AG04450 (cell line): ENCODE results near the gene IL21R. TPM values are rescaled to one million over a fixed set of nuclear protein-coding genes. Genes with fewer than 3 reads are reported as not detected.

Source experiments
- CTCF ChIA-PET: fragments of 300-600, 350-600 bp; formaldehyde crosslinking; extraction: SDS; loops from one replicate; lab custom pipeline; 2022; ENCODE audit warnings: antibody characterized with exemption, inconsistent platforms; lab: Charles Lee
- POLR2A ChIA-PET: fragments of 350-600 bp; formaldehyde crosslinking; extraction: SDS; loops from one replicate; lab custom pipeline; 2021; ENCODE audit warnings: antibody characterized with exemption, inconsistent platforms; lab: Yijun Ruan, JAX
- DNase-seq: peaks from one replicate; pipeline ENCODE4 v3.0.0-alpha.2; 2011; ENCODE audit warnings: low read depth, low spot score
- H3K27ac ChIP-seq: one replicate; pipeline ENCODE4 v1.5.1; 2012; ENCODE audit warnings: low read depth, low read length, control low read depth
- H3K27me3 ChIP-seq: one replicate; pipeline ENCODE4 v1.6.0; 2012; ENCODE audit warnings: low read length; ENCODE audit not compliant: control insufficient read depth, insufficient read depth
- H3K4me3 ChIP-seq: 2 replicates; pipeline ENCODE4 v1.5.1; 2011; ENCODE audit warnings: mild to moderate bottlenecking, low read depth, low read length, control low read depth
- H3K9me3 ChIP-seq: 2 replicates; pipeline ENCODE4 v1.5.1; 2012; ENCODE audit warnings: low read length; ENCODE audit not compliant: control insufficient read depth, insufficient read depth
- polyA plus RNA-seq: library from polyadenylated mRNA; depleted of rRNA; stranded (reverse); fragments of >200 nt; gene quantifications from 2 replicates; pipeline ENCODE4 v1.2.3, GENCODE V29; 2011
- TF ChIP-seq, protein P1 (sequence below): IDR thresholded peaks from 2 replicates; pipeline ENCODE4 v1.5.1; 2011; ENCODE audit warnings: low read depth, low read length, control low read depth, inconsistent platforms

The IL21R gene
- polyA plus RNA-seq, 1 experiment, result 0.57 TPM

DNA sequence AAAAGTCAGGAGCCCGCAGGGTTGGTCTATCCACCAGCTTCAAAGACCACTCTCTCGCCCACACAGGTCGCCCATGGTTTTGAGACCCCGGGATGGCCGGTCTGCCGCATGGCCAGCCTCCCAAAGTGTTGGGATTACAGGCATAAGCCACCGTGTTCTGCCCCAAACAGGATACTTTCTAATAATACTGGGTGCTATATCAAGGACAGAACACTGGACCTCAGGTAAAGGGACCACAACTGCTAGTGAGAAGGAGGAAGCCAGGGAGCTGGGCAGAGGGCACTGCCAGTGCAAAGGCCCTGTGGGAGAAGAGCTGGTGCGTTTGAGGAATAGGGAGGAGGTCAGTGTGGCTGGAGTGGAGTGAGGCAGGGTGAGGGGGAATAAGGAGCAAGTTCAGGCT, 34.1 kb downstream of the IL21R start:
- ChIA-PET POLR2A (no interaction called here), CTCF (interaction anchor here (0.7 kb wide), 1 partner anchor 202 kb away, joined by 3 read pairs; no protein-coding TSS in a partner anchor)
- Histone ChIP-seq H3K9me3 (peaks cover 2% of the 10 kb centered on the region; the same call in 1 of the 2 replicates), H3K27me3 (no peaks in the 10 kb centered on the region), H3K27ac (no peak overlapping the region), H3K4me3 (no peak overlapping the region)
- TF ChIP-seq, protein P1, sequence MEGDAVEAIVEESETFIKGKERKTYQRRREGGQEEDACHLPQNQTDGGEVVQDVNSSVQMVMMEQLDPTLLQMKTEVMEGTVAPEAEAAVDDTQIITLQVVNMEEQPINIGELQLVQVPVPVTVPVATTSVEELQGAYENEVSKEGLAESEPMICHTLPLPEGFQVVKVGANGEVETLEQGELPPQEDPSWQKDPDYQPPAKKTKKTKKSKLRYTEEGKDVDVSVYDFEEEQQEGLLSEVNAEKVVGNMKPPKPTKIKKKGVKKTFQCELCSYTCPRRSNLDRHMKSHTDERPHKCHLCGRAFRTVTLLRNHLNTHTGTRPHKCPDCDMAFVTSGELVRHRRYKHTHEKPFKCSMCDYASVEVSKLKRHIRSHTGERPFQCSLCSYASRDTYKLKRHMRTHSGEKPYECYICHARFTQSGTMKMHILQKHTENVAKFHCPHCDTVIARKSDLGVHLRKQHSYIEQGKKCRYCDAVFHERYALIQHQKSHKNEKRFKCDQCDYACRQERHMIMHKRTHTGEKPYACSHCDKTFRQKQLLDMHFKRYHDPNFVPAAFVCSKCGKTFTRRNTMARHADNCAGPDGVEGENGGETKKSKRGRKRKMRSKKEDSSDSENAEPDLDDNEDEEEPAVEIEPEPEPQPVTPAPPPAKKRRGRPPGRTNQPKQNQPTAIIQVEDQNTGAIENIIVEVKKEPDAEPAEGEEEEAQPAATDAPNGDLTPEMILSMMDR, result no peak
- DNase-seq, result no peak

DNA sequence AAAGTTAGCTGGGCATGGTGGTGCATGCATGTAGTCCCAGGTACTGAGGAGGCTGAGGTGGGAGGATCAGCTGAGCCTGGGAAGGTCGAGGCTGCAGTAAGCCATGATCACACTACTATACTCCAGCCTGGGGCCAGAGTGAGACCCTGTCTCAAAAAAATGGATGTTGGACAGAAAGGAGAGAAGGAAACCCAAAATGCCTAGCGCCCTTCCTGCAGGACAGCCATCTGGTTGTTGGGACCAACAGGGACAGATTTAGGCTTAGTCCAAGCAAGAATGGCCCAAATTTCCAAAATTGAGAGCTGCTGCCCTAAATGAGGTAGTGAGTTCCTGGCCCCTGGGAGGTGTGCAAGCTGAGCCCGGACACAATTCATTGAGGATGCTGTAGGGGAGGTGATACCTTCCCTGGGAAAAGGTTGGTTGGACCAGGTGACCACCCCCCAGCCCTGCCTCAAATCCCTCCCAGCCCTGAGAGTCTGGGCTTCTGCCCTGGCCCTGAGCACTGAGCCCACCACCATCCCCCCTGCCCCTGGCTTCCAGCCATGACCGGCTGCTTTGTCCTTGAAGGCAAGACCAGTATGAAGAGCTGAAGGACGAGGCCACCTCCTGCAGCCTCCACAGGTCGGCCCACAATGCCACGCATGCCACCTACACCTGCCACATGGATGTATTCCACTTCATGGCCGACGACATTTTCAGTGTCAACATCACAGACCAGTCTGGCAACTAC, 35.1 kb downstream of the IL21R start:
- ChIA-PET POLR2A (no interaction called here), CTCF (interaction anchor here (0.6 kb wide), 1 partner anchor 200 kb away, joined by 3 read pairs; no protein-coding TSS in a partner anchor)
- Histone ChIP-seq H3K27ac (no peak overlapping the region), H3K27me3 (no peaks in the 10 kb centered on the region), H3K4me3 (no peak overlapping the region), H3K9me3 (no peaks in the 10 kb centered on the region; the same call in 1 of the 2 replicates)
- TF ChIP-seq, protein P1, result no peak
- DNase-seq, result no peak

DNA sequence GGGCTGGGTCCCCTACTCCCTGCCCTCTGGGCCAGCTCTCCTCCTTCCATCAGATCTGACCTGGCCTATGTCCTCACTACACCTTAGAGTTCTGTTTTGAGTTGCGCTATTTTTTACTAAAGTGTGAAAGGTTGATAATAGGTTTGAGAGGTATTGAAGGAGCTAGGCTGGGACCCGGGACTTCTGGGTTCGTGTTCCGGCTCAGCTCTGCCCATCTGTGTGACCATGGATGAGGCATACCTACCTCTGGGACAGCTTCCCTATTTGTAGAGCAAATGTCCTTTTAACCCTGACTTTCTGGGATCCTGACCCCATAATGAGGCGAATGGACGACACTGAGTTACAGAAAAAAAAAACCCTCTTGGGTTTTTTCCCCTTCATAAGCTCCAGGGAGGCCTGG, 36.0 kb downstream of the IL21R start:
- H3K4me3 ChIP-seq, result no peak overlapping the region
- CTCF ChIA-PET, result no interaction called here
- TF ChIP-seq, protein P1, result no peak
- POLR2A ChIA-PET, result no interaction called here
- H3K27me3 ChIP-seq, result no peaks in the 10 kb centered on the region
- no peak overlapping the region for H3K27ac ChIP-seq
- no peak for DNase-seq
- H3K9me3 ChIP-seq, result no peaks in the 10 kb centered on the region; the same call in 1 of the 2 replicates

DNA sequence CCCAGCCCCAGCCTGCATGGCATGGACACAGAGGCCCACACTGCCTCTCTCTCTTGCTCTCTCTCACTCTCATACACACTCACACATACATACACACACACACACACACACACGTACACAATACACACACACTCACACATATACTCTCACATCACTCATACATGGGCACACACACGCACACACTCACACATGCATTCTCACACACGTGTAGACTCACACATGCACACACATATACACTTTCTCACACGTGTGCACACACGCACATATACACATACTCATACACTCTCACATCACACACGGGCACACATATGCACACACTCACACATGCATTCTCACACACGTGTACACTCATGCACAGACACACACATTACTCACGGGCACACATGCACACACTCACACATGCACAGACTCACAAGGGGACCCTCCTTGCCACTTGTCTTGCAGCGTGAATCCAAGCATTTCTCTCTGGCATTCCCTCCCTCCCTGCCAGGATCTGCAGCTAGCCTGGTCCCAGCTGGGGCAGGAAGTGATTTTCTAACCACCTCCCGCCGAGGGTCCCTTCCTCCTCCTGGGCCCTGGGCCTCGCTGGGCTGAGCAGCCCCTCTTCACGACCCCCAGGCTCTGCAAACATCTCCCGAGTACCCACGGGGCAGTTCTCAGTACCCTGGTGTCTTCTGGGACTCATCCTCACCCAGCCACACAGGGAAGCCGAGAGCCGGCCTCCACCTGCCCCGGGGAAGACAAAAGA, 37.5 kb downstream of the IL21R start:
- DNase-seq, result no peak
- CTCF ChIA-PET, result no interaction called here
- TF ChIP-seq, protein P1, result no peak
- POLR2A ChIA-PET, result no interaction called here
- no peak overlapping the region for H3K4me3 ChIP-seq
- peaks cover 5% of the 10 kb centered on the region for H3K9me3 ChIP-seq
- no peaks in the 10 kb centered on the region for H3K27me3 ChIP-seq
- no peak overlapping the region for H3K27ac ChIP-seq

DNA sequence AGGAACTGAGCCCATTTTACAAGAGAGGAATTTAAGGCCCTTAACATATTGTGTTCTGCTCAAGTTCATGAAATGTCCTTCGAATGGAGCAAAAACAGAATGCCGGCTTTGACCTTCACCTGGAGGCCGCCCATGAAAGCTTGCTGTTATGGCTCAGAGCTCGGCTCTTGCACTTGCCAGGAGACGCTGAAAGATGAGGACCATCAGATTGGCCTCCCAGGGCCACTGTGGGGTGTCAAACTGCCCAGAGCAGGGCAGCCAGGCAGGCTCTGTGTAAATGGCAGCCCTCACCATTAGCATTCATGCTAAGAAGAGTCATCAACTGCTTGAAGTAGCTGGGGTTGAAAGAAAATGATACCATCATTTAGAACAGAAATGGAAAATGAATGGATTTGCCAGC, 39.3 kb downstream of the IL21R start:
- no peaks in the 10 kb centered on the region for H3K27me3 ChIP-seq
- DNase-seq, result no peak
- CTCF ChIA-PET, result no interaction called here
- peaks cover 13% of the 10 kb centered on the region for H3K9me3 ChIP-seq
- no peak overlapping the region for H3K27ac ChIP-seq
- TF ChIP-seq, protein P1, result no peak
- POLR2A ChIA-PET, result no interaction called here
- H3K4me3 ChIP-seq, result no peak overlapping the region
